ENCODE data around the gene RPGR. TPM values are rescaled to one million over a fixed set of nuclear protein-coding genes. Genes with fewer than 3 reads are reported as not detected.

Gene RPGR
- total RNA-seq, 1 experiment from 2014 or later, result 10.4 TPM

DNA sequence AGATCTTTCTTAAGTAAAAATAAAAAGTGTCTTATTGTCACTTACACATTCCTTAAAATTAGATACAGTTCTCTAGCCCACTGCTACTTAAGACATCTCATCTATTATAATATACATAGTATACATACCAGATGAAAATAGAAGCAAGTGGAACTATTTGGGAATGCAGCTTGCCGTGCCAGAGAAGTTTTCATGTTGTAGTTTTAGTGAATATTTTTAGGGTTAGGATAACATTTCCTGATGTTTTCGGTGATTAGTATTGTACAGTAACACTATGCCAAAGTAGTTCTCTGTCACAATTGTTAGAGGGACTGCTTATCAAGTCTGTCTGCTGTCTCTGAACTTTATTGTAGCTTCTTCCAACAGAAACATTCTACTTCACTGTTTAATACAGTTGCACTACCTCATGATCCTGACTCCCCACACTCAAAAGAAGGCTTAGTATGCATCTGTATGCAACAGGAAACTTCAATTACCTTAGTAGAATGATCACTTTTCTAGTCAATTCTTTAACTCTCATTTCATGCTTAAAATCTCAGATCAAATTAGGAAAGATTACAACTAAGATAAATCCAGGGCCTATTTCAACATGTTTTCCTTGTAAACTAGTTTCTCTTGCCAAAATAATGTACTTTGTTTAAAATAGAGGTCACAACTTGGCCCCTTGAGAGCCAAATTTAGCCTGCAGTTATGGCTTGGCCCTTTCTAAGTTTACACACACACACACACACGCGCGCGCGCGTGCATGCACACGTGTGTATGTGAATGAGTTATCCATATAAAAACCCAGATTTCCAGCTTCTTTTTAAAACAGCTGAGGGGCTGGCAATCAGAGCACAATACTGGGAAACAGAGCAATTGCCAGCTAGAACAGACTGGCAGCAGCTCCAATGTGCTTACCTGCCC, 64.3 kb downstream of the RPGR start:
- no peak for ATAC-seq

More for the DNA sequence above, 64.3 kb downstream of the RPGR start:
- intact Hi-C loops (cut with micrococcal nuclease), result no loop called here
- Histone ChIP-seq H2AFZ (ENCODE audit: low read depth, low read length, poor library complexity, severe bottlenecking) (no peak overlapping the region), H3K4me2 (ENCODE audit: low read length) (no peak overlapping the region), H3K9me2 (ENCODE audit: insufficient read depth) (no peaks in the 10 kb centered on the region), H3K4me1 (ENCODE audit: control insufficient read depth in 1 of 2, insufficient read depth in 2 of 2, low read length in 2 of 2) (peaks cover 0 to 4% of the 10 kb centered on the region in 2 experiments; a peak in 2 of 4 replicates), H3K9me3 (ENCODE audit: control insufficient read depth in 1 of 2, insufficient read depth in 1 of 2, low read depth in 1 of 2, low read length in 2 of 2) (no peaks in the 10 kb centered on the region), H3K27ac (ENCODE audit: low read depth, low read length) (no peak overlapping the region), H3K36me3 (ENCODE audit: control insufficient read depth in 1 of 2, insufficient read depth in 2 of 2, low read length in 2 of 2) (no peaks in the 10 kb centered on the region), H3K9ac (ENCODE audit: low read length) (no peak overlapping the region), H4K20me1 (ENCODE audit: insufficient read depth) (no peaks in the 10 kb centered on the region), H3K4me3 (replicated peaks in 1 of 2; ENCODE audit: low read depth in 1 of 2, low read length in 2 of 2) (no peak overlapping the region), H3K79me2 (ENCODE audit: insufficient read depth, low read length) (no peaks in the 10 kb centered on the region), H3K27me3 (ENCODE audit: insufficient read depth, low read length) (no peaks in the 10 kb centered on the region)
- RAD21 ChIA-PET (ENCODE audit: low non-redundant PET in 1 of 2, low total read pairs in 2 of 2, uncharacterized antibody in 2 of 2, unreplicated experiment in 2 of 2), result no interaction called here
- BruUV-seq (replicated peaks), result no TSS peak
- POLR2A ChIA-PET, result no interaction called here
- CTCF ChIA-PET, result no interaction called here
- TF ChIP-seq ZNF274 (IDR thresholded peaks at IDR 0.05; ENCODE audit: low read depth, low read length) (no peak), ELF1 (IDR thresholded peaks at IDR 0.05; ENCODE audit: borderline replicate concordance, low read depth) (no peak), CEBPB (IDR thresholded peaks at IDR 0.05; ENCODE audit: low read depth) (no peak), SP1 (IDR thresholded peaks at IDR 0.05; ENCODE audit: low read depth) (no peak), RAD21 (IDR thresholded peaks at IDR 0.05; ENCODE audit: low read depth) (no peak)
- TF ChIP-seq, protein P1, sequence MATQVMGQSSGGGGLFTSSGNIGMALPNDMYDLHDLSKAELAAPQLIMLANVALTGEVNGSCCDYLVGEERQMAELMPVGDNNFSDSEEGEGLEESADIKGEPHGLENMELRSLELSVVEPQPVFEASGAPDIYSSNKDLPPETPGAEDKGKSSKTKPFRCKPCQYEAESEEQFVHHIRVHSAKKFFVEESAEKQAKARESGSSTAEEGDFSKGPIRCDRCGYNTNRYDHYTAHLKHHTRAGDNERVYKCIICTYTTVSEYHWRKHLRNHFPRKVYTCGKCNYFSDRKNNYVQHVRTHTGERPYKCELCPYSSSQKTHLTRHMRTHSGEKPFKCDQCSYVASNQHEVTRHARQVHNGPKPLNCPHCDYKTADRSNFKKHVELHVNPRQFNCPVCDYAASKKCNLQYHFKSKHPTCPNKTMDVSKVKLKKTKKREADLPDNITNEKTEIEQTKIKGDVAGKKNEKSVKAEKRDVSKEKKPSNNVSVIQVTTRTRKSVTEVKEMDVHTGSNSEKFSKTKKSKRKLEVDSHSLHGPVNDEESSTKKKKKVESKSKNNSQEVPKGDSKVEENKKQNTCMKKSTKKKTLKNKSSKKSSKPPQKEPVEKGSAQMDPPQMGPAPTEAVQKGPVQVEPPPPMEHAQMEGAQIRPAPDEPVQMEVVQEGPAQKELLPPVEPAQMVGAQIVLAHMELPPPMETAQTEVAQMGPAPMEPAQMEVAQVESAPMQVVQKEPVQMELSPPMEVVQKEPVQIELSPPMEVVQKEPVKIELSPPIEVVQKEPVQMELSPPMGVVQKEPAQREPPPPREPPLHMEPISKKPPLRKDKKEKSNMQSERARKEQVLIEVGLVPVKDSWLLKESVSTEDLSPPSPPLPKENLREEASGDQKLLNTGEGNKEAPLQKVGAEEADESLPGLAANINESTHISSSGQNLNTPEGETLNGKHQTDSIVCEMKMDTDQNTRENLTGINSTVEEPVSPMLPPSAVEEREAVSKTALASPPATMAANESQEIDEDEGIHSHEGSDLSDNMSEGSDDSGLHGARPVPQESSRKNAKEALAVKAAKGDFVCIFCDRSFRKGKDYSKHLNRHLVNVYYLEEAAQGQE (IDR thresholded peaks at IDR 0.05; ENCODE audit: low read depth), result no peak
- TF ChIP-seq, protein P2, sequence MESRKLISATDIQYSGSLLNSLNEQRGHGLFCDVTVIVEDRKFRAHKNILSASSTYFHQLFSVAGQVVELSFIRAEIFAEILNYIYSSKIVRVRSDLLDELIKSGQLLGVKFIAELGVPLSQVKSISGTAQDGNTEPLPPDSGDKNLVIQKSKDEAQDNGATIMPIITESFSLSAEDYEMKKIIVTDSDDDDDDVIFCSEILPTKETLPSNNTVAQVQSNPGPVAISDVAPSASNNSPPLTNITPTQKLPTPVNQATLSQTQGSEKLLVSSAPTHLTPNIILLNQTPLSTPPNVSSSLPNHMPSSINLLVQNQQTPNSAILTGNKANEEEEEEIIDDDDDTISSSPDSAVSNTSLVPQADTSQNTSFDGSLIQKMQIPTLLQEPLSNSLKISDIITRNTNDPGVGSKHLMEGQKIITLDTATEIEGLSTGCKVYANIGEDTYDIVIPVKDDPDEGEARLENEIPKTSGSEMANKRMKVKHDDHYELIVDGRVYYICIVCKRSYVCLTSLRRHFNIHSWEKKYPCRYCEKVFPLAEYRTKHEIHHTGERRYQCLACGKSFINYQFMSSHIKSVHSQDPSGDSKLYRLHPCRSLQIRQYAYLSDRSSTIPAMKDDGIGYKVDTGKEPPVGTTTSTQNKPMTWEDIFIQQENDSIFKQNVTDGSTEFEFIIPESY (IDR thresholded peaks at IDR 0.05; ENCODE audit: extremely low read depth, insufficient replicate concordance, low read length), result no peak
- TF ChIP-seq, protein P3, sequence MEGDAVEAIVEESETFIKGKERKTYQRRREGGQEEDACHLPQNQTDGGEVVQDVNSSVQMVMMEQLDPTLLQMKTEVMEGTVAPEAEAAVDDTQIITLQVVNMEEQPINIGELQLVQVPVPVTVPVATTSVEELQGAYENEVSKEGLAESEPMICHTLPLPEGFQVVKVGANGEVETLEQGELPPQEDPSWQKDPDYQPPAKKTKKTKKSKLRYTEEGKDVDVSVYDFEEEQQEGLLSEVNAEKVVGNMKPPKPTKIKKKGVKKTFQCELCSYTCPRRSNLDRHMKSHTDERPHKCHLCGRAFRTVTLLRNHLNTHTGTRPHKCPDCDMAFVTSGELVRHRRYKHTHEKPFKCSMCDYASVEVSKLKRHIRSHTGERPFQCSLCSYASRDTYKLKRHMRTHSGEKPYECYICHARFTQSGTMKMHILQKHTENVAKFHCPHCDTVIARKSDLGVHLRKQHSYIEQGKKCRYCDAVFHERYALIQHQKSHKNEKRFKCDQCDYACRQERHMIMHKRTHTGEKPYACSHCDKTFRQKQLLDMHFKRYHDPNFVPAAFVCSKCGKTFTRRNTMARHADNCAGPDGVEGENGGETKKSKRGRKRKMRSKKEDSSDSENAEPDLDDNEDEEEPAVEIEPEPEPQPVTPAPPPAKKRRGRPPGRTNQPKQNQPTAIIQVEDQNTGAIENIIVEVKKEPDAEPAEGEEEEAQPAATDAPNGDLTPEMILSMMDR (IDR thresholded peaks at IDR 0.05 in 2 of 3, conservative IDR thresholded peaks at IDR 0.05 in 1 of 3; ENCODE audit: borderline replicate concordance in 1 of 3, insufficient read depth in 1 of 3, low read depth in 2 of 3, low read length in 2 of 3), result no peak
- TF ChIP-seq, protein P4, sequence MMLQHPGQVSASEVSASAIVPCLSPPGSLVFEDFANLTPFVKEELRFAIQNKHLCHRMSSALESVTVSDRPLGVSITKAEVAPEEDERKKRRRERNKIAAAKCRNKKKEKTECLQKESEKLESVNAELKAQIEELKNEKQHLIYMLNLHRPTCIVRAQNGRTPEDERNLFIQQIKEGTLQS (IDR thresholded peaks at IDR 0.05), result no peak
- DNase-seq (ENCODE audit: low read depth, low spot score), result no peak
